Measurements from ENCODE around the gene ASB1.

DNA sequence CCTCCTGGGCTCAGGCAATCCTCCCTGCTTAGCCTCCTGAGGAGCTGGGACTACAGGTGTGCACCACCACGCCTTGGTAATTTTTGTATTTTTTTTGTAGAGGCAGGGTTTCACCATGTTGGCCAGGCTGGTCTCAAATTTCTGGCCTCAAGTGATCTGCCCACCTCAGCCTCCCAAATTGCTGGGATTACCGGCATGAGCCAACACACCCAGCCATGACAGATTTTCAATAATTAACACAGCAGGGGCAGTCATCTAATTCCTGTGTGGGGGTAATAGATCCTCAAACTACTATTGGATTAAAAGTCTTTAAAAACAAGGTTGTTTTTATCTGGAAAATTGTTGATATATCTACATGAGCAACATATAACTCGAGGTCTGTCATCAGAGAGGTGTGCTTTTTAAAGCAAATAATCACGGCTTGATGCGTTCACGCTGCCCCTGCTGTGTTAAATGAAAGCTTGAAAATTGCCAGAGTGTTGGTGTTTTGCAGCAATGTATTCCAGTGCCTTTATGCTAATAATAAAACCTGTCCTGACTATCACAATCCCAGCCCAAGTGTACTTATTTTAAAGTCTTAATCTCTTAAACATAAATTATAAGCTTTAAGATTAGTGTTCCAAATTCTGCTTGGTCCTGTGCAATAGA is 35.6 kb upstream of the ASB1 start:
- TF ChIP-seq, protein P1, sequence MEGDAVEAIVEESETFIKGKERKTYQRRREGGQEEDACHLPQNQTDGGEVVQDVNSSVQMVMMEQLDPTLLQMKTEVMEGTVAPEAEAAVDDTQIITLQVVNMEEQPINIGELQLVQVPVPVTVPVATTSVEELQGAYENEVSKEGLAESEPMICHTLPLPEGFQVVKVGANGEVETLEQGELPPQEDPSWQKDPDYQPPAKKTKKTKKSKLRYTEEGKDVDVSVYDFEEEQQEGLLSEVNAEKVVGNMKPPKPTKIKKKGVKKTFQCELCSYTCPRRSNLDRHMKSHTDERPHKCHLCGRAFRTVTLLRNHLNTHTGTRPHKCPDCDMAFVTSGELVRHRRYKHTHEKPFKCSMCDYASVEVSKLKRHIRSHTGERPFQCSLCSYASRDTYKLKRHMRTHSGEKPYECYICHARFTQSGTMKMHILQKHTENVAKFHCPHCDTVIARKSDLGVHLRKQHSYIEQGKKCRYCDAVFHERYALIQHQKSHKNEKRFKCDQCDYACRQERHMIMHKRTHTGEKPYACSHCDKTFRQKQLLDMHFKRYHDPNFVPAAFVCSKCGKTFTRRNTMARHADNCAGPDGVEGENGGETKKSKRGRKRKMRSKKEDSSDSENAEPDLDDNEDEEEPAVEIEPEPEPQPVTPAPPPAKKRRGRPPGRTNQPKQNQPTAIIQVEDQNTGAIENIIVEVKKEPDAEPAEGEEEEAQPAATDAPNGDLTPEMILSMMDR (IDR thresholded peaks at IDR 0.05), result no peak
- TF ChIP-seq POLR2AphosphoS5 (IDR thresholded peaks at IDR 0.05) (no peak), POLR2A (IDR thresholded peaks at IDR 0.05) (no peak), EP300 (IDR thresholded peaks at IDR 0.05) (no peak)
